Lower leg skin (tissue), 4 donors: ENCODE measurements around the gene LRRTM3. TPM values are rescaled to one million over a fixed set of nuclear protein-coding genes. Genes with fewer than 3 reads are reported as not detected.

Experiments used
- DNase-seq, 2 donors: peaks; one replicate each; pipeline ENCODE4 v3.0.0-alpha.2; 2019; ENCODE audit warnings: low spot score in 2 of 2
- H3K4me3 ChIP-seq: fragments of 200-600 bp; sonication (generic); 2 replicates; pipeline ENCODE4 v1.5.1; 2017; ENCODE audit warnings: mild to moderate bottlenecking, low read depth; ENCODE audit not compliant: poor library complexity, severe bottlenecking
- POLR2A ChIP-seq, 2 donors: fragments of 450-650 bp; IDR thresholded peaks; one replicate each; pipeline ENCODE4 v1.6.1; 2016 to 2017; ENCODE audit warnings: antibody characterized with exemption in 2 of 2, mild to moderate bottlenecking in 1 of 2, moderate library complexity in 1 of 2
- WGBS, 2 donors: methylation state at CpG; one replicate each; pipeline ENCODE4 v1.1.5; 2018; 5-methylcytosine and 5-hydroxymethylcytosine counted together
- intact Hi-C: fragments of 100-400 bp; cut with DNase I; formaldehyde crosslinking; loops from one replicate; pipeline ENCODE4 v1.15.0; 2023; ENCODE audit warnings: low total_unique reads
- total RNA-seq, 4 donors: library from RNA; depleted of rRNA; stranded (reverse); fragments of >200 nt; gene quantifications; one replicate each; pipeline ENCODE4 v1.1.0, GENCODE V29; 2016
- TF ChIP-seq, protein P1 (sequence below), 3 donors: fragments of 450-650 bp; IDR thresholded peaks; one replicate each; pipeline ENCODE4 v1.5.1; 2016; ENCODE audit warnings: antibody characterized with exemption in 3 of 3, mild to moderate bottlenecking in 3 of 3, moderate library complexity in 2 of 3

The LRRTM3 gene
- total RNA-seq, 4 donors from 2014 or later: not detected

DNA sequence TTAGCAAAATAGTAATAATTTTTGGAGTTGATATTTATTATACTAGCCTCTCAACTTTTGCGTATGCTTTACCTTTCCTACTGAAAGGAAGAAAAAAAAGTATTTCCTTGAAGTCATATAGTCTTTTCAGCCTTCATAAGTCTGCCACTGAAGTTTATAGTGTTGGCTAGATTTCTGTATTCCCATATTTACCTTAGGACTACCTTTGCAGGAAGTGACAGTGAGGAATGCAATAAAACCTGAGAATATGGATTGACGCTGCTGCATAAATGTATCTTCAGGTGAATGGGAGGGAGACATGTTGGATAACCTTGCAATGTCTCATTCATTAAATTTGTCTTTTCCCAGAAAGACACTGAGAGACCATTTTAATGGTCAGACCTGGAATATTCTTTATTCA lies 6.6 kb upstream of the LRRTM3 start:
- no peak for DNase-seq
- WGBS, 2 donors: 85 to 95% methylated on average over 2 of the region's 2 CpGs
- H3K4me3 ChIP-seq: no peak overlapping the region
- intact Hi-C loops: no loop called here
- TF ChIP-seq POLR2A (IDR thresholded peaks at IDR 0.05): no peak
- TF ChIP-seq, protein P1, sequence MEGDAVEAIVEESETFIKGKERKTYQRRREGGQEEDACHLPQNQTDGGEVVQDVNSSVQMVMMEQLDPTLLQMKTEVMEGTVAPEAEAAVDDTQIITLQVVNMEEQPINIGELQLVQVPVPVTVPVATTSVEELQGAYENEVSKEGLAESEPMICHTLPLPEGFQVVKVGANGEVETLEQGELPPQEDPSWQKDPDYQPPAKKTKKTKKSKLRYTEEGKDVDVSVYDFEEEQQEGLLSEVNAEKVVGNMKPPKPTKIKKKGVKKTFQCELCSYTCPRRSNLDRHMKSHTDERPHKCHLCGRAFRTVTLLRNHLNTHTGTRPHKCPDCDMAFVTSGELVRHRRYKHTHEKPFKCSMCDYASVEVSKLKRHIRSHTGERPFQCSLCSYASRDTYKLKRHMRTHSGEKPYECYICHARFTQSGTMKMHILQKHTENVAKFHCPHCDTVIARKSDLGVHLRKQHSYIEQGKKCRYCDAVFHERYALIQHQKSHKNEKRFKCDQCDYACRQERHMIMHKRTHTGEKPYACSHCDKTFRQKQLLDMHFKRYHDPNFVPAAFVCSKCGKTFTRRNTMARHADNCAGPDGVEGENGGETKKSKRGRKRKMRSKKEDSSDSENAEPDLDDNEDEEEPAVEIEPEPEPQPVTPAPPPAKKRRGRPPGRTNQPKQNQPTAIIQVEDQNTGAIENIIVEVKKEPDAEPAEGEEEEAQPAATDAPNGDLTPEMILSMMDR (IDR thresholded peaks at IDR 0.05): no peak

DNA sequence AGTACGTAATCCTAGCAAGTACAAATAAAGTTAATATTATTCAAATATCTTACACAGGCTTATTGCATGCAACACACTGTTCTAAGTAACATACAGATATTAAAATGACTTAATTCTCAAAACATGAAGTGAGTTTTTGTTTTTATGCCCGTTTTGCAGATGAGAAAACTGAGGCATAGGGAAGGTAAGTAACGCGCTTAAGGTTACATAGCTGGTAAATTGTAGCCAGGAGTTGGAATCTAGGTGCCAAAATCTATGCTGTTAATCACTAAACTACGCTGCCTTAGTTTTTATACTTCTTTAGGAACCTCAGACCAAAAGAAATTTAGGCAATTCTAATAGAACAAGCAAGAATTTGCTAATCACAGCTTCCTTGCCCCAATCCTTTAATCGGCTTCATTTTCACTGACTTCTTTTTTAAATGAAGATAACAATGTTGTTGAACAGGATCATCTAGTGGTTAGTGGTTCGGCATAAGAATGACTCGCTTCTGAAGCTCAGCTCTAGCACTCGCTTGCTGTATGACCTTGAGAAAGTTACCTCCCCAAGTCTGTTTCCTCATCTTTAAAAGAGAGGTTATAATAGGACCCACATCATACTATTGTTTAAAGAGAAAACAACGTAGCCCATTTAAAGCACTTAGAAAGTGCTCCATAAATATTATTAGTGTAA lies 1.0 kb upstream of the LRRTM3 start:
- DNase-seq: no peak
- TF ChIP-seq, protein P1 (IDR thresholded peaks at IDR 0.05): no peak
- no peak for TF ChIP-seq POLR2A (IDR thresholded peaks at IDR 0.05)
- intact Hi-C loops: no loop called here
- H3K4me3 ChIP-seq: no peak overlapping the region
- 58 to 63% methylated on average over 10 of the region's 10 CpGs for WGBS, 2 donors

DNA sequence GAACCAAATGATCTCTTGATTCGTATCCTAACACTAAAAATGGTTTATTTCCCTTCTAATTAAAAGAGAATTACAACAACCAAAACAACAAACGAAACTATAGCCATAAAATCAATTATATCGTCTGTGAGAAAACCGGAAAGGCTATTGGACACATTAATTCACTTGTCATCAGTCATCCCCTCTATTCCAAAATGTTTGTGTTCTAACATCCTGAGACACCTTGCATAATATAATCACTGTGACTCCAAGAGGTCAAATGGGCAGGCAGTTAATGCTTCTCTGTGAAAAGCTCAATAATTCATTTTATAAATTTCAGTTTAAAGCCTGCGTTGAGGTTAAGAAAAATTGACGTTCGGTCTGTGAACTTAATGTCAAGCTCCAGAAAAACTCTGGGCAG lies 463 bp upstream of the LRRTM3 start:
- H3K4me3 ChIP-seq: no peak overlapping the region
- TF ChIP-seq, protein P1 (IDR thresholded peaks at IDR 0.05): no peak
- TF ChIP-seq POLR2A (IDR thresholded peaks at IDR 0.05): no peak
- DNase-seq: no peak
- intact Hi-C loops: no loop called here
- WGBS, 2 donors: 17 to 31% methylated on average over 7 of the region's 7 CpGs

DNA sequence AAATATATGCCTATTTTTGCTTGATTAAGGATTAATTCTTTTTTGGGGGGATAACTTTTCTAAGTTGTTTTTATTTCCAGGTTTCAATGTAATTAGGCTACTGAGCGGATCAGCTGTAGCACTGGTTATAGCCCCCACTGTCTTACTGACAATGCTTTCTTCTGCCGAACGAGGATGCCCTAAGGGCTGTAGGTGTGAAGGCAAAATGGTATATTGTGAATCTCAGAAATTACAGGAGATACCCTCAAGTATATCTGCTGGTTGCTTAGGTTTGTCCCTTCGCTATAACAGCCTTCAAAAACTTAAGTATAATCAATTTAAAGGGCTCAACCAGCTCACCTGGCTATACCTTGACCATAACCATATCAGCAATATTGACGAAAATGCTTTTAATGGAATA lies 1.0 kb downstream of the LRRTM3 start:
- TF ChIP-seq, protein P1 (IDR thresholded peaks at IDR 0.05): no peak
- TF ChIP-seq POLR2A (IDR thresholded peaks at IDR 0.05): no peak
- intact Hi-C loops: no loop called here
- no peak for DNase-seq
- WGBS, 2 donors: 60 to 81% methylated on average over 5 of the region's 5 CpGs
- no peak overlapping the region for H3K4me3 ChIP-seq

DNA sequence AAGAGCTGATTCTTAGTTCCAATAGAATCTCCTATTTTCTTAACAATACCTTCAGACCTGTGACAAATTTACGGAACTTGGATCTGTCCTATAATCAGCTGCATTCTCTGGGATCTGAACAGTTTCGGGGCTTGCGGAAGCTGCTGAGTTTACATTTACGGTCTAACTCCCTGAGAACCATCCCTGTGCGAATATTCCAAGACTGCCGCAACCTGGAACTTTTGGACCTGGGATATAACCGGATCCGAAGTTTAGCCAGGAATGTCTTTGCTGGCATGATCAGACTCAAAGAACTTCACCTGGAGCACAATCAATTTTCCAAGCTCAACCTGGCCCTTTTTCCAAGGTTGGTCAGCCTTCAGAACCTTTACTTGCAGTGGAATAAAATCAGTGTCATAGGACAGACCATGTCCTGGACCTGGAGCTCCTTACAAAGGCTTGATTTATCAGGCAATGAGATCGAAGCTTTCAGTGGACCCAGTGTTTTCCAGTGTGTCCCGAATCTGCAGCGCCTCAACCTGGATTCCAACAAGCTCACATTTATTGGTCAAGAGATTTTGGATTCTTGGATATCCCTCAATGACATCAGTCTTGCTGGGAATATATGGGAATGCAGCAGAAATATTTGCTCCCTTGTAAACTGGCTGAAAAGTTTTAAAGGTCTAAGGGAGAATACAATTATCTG lies 1.6 kb downstream of the LRRTM3 start:
- no peak for DNase-seq
- TF ChIP-seq POLR2A (IDR thresholded peaks at IDR 0.05): no peak
- TF ChIP-seq, protein P1 (IDR thresholded peaks at IDR 0.05): no peak
- 61 to 72% methylated on average over 11 of the region's 11 CpGs for WGBS, 2 donors
- intact Hi-C loops: no loop called here
- H3K4me3 ChIP-seq: no peak overlapping the region
